NCI-H82 treated with DMSO at 0.1 percent for 48 hours (cell line): Measurements from ENCODE around the gene RPS15.

ENCODE experiments used
- DNase-seq: peaks from one replicate; lab custom pipeline; 2025; ENCODE audit not compliant: unreplicated experiment; lab: John Stamatoyannopoulos, UW

Gene RPS15

GRCh38 chr19:1401889-1402217 lies 36.3 kb upstream of the RPS15 start:
- no peak for DNase-seq

GRCh38 chr19:1402411-1403070 lies 35.7 kb upstream of the RPS15 start:
- no peak for DNase-seq

- peak; percentile 65 for DNase-seq
Measured at GRCh38 chr19:1406774-1407527, 31.2 kb upstream of the RPS15 start.

- DNase-seq: no peak
Measured at GRCh38 chr19:1407528-1408299, 30.5 kb upstream of the RPS15 start, which contains the start of gene DAZAP1. Gene DAZAP1 (plus strand): TSS chr19:1407586. CDS start chr19:1407774, 188 bp downstream.

GRCh38 chr19:1408300-1409203 lies 29.6 kb upstream of the RPS15 start:
- DNase-seq: no peak

- no peak for DNase-seq
Measured at GRCh38 chr19:1409204-1410005, 28.8 kb upstream of the RPS15 start.

- DNase-seq: no peak
Measured at GRCh38 chr19:1410136-1410786, 27.9 kb upstream of the RPS15 start.

GRCh38 chr19:1410789-1411188 lies 27.4 kb upstream of the RPS15 start:
- DNase-seq: no peak

GRCh38 chr19:1411255-1412191 lies 26.7 kb upstream of the RPS15 start:
- no peak for DNase-seq

- DNase-seq: no peak
Measured at GRCh38 chr19:1412323-1412923, 25.8 kb upstream of the RPS15 start.

- DNase-seq: no peak
Measured at GRCh38 chr19:1412995-1413800, 25.0 kb upstream of the RPS15 start.

- DNase-seq: no peak
Measured at GRCh38 chr19:1416014-1416841, 22.0 kb upstream of the RPS15 start.

GRCh38 chr19:1417145-1417544 lies 21.1 kb upstream of the RPS15 start:
- DNase-seq: no peak

- no peak for DNase-seq
Measured at GRCh38 chr19:1417681-1418495, 20.3 kb upstream of the RPS15 start.

- no peak for DNase-seq
Measured at GRCh38 chr19:1418496-1418775, 19.8 kb upstream of the RPS15 start.
